Activated naive CD8-positive, alpha-beta T cell treated with anti-CD3 and anti-CD28 coated beads, Interleukin-2, amount 10 ng/mL, durations not matched to agents 7 days and 5 days (primary cell): ENCODE results near the gene TYW1B. TPM values are rescaled to one million over a fixed set of nuclear protein-coding genes. Genes with fewer than 3 reads are reported as not detected.

Source experiments
- microRNA-seq: library from miRNA; unstranded; fragments of <30 nt; microRNA quantifications from one replicate; pipeline ENCODE4 v1.2.0, GENCODE V29; 2022
- total RNA-seq, 2 experiments: library from RNA; stranded (reverse); gene quantifications; one replicate each; pipeline ENCODE4 v1.2.3, GENCODE V29; 2021

The TYW1B gene
- total RNA-seq, 2 experiments from 2014 or later, result 4.0 to 4.5 TPM

Small RNAs within 50 kb of the gene (microRNA-seq; reads per million reads assigned to microRNA genes)
- gene MIR4650-2, result not detected

Other genes starting within 250 kb of the TYW1B start
- gene POM121, start 96.9 kb upstream of the TYW1B start, total RNA-seq, result 10 to 100 TPM; 58.2 to 60.9 TPM
- 1 to 10 TPM; 1.6 to 2.5 TPM for gene TRIM74, start 141.3 kb upstream of the TYW1B start, total RNA-seq
- not detected for gene SPDYE8, start 201.6 kb upstream of the TYW1B start, total RNA-seq
- gene SPDYE11, start 229.7 kb upstream of the TYW1B start, total RNA-seq, result not detected